GM21576 (cell line): ENCODE data around the gene ZNF521.
"Not testable (repeated sequence)": the region's sequence is repeated elsewhere in the genome, so short reads cannot be mapped to it uniquely, and the experiment has no call there.

ENCODE experiments used
- ATAC-seq: cut with Tn5 transposase; IDR thresholded peaks from one replicate; pipeline ENCODE4 v1.9.1; 2021; ENCODE audit warnings: mild to moderate bottlenecking, moderate library complexity; ENCODE audit not compliant: unreplicated experiment

The ZNF521 gene

GRCh38 chr18:25047983-25048382, 304.0 kb downstream of the ZNF521 start:
- no peak for ATAC-seq

- no peak for ATAC-seq
Measured at GRCh38 chr18:25047421-25047820, 304.5 kb downstream of the ZNF521 start.

- no peak for ATAC-seq
Measured at GRCh38 chr18:25044694-25045093, 307.3 kb downstream of the ZNF521 start.

GRCh38 chr18:25043104-25043503, 308.9 kb downstream of the ZNF521 start:
- ATAC-seq: no peak

- no peak for ATAC-seq
Measured at GRCh38 chr18:25042641-25043051, 309.3 kb downstream of the ZNF521 start.

GRCh38 chr18:25039781-25040180, 312.2 kb downstream of the ZNF521 start:
- ATAC-seq: no peak

DNA sequence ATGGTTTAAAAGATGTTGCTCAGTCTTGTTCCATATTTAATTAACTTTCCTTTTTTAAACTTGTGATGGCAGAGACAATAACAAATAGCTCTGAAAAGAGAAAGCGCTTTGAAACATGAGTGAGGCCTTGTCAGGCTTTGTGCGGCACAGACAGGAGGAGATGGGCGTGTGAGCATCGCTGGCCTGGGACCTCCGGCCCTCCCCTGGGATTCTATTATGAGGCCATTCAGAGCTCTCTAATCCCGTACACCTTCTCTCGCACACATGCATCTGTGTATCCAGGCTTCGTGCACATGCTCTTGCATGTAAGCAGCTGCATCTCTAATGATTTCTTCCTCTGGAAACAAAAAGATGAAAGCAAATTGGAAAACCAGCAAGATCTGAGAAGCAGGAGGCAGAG, 313.7 kb downstream of the ZNF521 start:
- ATAC-seq: no peak

GRCh38 chr18:25033747-25034471, 318.1 kb downstream of the ZNF521 start:
- no peak for ATAC-seq

DNA sequence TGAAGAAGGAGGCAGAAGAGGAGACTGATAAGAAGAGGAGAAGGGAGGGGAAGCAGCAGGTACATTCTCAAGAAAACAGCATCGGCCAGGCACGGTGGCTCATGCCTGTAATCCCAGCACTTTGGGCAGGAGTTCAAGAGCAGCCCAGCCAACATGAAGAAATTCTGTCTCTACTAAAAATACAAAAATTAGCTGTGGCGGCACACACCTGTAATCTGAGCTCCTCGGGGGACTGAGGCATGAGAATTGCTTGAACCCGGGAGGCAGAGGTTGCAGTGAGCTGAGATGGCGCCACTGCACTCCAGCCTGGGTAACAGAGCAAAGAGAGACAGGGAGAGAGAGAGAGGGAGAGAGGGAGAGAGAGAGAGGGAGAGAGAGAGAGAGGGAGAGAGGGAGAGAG, 318.8 kb downstream of the ZNF521 start:
- ATAC-seq: not testable (repeated sequence)

DNA sequence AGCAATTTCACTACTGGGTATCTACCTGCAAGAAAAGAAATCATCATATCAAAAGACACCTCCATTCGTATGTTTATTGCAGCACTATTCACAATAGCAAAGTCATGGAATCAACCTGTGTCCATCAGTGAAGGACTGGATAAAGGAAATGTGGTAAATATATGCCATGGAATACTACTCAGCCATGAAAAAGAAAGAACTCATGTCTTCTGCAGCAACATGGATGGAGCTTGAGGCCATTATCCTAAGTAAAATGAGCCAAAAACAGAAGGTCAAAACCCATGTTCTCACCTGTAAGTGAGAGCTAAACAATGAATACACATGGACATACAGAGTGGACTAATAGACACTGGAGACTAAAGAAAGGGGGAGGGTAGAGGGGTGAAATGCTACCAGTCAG, 322.2 kb downstream of the ZNF521 start:
- no peak for ATAC-seq

DNA sequence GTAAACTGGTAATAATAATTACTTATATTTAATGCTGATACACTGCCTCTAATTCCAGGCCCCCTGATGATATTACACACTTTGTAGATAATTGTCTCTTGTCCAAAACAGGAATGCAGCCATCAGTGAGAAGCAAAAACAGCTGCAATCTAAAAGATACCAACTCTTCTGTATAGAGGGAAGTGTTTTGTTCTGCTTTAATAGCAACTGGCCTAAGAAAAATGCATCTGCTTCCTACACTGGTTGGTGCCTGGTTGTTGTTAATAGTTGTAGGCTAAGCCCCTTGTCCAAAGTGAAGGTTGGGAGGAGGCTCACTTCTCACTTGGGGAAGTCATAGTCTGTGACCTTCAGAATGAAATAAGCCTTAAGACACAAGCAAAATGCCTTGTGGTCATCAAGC, 332.0 kb downstream of the ZNF521 start:
- ATAC-seq: no peak

DNA sequence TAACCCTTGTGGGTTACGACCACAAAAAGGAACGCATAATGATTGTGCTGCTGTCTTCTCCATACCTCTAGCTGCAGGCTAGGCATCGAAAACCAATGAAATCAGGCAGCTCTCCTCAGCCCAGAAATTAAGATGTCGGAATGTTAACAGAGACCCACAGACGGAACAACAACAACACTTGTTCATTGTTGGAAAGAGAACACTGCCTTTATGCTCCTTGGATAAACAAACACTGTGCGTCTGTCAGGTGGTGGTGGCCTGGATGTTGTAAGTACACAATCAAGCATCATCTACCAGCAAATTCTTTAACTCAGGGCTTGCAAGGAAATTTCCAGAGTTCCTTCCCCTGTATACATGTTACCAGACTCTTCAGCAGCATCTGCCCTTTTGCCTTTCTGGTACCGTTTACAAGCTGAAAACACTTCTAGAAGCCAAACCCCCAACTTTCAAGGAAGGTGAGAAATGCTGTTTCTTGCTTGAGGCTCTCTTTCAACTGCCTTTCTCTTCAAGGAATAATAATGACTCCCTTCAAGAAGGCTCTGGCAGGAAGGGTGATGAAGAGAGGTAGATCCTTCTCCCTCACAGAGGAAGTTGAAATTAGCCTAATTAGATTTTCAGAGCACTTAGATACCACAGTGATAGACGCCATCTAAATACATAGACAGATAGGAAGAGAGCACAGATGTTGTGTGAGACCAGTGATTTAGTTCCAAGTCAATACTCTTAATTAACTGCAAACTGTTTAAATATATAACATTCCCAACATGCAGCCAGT, 332.7 kb downstream of the ZNF521 start:
- ATAC-seq: no peak

DNA sequence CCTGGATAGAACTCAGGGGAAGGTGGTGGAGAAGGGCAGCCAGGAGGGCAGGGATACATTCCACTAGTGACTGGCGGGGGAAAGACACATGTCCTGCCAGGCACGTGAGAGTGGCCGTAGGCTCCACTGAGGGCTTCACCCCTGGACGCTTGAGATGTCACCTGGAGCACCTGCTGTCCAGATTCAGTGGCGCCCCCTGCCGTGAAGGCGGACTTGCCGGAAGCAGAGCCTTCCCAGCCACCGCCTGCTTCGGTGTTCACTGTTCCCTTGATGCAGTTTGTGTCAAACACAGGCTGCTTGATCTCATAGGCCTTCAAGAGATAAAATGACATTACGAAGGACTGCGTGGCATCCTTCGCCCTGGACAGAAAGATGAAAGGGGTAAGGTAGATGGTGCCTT, 335.3 kb downstream of the ZNF521 start:
- no peak for ATAC-seq

DNA sequence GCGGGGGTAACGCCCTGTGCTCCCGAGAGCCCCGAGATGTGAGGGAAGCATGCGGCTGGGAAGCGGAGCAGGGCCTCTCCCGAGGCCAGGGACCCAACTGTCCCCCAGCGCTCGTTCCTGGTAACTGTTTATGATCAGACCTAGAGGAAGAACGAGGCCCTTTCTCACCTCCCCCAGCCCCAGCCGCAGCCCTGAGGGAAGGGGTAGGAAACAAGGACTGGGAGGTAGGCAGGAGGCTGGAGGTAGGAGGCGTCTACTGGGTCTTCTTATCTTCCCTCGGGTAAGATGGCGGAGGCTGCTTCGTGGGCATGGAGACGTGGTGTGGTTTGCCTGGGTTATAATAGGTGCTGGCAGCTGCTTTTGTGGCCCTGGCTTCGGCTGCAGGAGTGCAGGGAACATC, 335.8 kb downstream of the ZNF521 start:
- no peak for ATAC-seq
